Measurements from ENCODE around the gene TRIM50. TPM values are rescaled to one million over a fixed set of nuclear protein-coding genes. Genes with fewer than 3 reads are reported as not detected.
A peak's percentile ranks its signal among the peaks of the same experiment; 100 is the strongest.

TRIM50 gene
- total RNA-seq, 6 experiments from 2014 or later, result not detected

GRCh38 chr7:73345951-73346350, 18.1 kb upstream of the TRIM50 start:
- H3K4me3 Mint-ChIP-seq, result no peak overlapping the region

DNA sequence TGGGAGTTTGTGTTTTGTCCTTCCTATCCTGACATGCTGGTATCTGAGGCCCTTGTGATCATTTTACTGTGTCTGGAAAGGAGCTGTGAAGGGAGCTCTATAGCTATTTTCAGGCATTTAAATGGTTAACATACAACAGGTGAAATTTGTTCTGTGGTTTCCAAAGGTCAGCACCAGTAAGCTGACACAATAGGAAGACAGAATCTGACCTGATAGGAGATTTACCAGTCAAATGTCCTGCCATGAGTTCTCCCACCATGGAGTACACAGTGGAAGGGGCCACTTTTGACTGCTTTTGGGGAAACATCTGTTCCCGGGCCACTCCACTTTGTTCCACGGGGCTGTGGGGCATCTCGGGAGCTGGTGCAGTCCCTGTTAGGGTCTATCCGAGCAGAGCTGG, 17.7 kb upstream of the TRIM50 start:
- DNase-seq, result no peak
- Mint-ChIP-seq H3K27me3 (ENCODE audit: insufficient read depth) (peaks cover 42% of the 10 kb centered on the region), H3K27ac (no peak overlapping the region), H3K4me3 (no peak overlapping the region), H3K4me1 (ENCODE audit: low read depth) (peaks cover 14% of the 10 kb centered on the region), H3K36me3 (ENCODE audit: low read depth) (0 out of 2 replicates have a peak, but pooled peaks cover 4% of the 10 kb centered on the region), H3K9me3 (no peaks in the 10 kb centered on the region)
- TF ChIP-seq, protein P1, sequence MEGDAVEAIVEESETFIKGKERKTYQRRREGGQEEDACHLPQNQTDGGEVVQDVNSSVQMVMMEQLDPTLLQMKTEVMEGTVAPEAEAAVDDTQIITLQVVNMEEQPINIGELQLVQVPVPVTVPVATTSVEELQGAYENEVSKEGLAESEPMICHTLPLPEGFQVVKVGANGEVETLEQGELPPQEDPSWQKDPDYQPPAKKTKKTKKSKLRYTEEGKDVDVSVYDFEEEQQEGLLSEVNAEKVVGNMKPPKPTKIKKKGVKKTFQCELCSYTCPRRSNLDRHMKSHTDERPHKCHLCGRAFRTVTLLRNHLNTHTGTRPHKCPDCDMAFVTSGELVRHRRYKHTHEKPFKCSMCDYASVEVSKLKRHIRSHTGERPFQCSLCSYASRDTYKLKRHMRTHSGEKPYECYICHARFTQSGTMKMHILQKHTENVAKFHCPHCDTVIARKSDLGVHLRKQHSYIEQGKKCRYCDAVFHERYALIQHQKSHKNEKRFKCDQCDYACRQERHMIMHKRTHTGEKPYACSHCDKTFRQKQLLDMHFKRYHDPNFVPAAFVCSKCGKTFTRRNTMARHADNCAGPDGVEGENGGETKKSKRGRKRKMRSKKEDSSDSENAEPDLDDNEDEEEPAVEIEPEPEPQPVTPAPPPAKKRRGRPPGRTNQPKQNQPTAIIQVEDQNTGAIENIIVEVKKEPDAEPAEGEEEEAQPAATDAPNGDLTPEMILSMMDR (IDR thresholded peaks at IDR 0.05), result no peak

More at GRCh38 chr7:73345951-73346350, 18.1 kb upstream of the TRIM50 start:
- peaks cover 14% of the 10 kb centered on the region for H3K4me1 Mint-ChIP-seq (ENCODE audit: low read depth)
- peaks cover 43% of the 10 kb centered on the region for H3K27me3 Mint-ChIP-seq (ENCODE audit: insufficient read depth)
- TF ChIP-seq, protein P1 (IDR thresholded peaks at IDR 0.05), result no peak
- DNase-seq, result no peak
- 0 out of 2 replicates have a peak, but pooled peaks cover 4% of the 10 kb centered on the region for H3K36me3 Mint-ChIP-seq (ENCODE audit: low read depth)
- H3K27ac Mint-ChIP-seq, result no peak overlapping the region
- no peaks in the 10 kb centered on the region for H3K9me3 Mint-ChIP-seq

- H3K36me3 Mint-ChIP-seq (ENCODE audit: low read depth), result 0 out of 2 replicates have a peak, but pooled peaks cover 4% of the 10 kb centered on the region
- no peaks in the 10 kb centered on the region for H3K9me3 Mint-ChIP-seq
- H3K27ac Mint-ChIP-seq, result no peak overlapping the region
- no peak overlapping the region for H3K4me3 Mint-ChIP-seq
- TF ChIP-seq, protein P1 (IDR thresholded peaks at IDR 0.05), result no peak
- H3K27me3 Mint-ChIP-seq (ENCODE audit: insufficient read depth), result peaks cover 45% of the 10 kb centered on the region
- DNase-seq, result no peak
- peaks cover 14% of the 10 kb centered on the region for H3K4me1 Mint-ChIP-seq (ENCODE audit: low read depth)
These were observed 15.9 kb upstream of the TRIM50 start for GRCh38 chr7:73343671-73344380.

DNA sequence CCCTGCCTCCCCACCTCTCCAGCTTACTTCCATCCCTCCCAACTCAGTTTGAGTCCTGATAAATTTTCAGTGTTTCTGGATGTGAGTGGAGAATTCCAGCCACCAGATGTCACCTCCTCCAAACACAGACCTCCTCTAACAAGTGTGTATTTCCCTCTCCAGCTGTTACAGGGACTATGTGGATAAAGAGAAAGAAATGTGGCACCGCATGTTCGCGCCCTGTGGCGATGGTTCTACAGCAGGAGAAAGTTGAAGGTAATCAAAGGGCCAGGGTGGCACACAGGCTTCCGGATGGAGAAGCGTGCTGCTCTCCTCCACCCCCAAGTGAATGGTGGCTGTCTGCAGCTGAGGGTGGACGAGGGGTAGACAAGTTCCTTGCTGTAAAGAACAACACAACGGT, 14.8 kb upstream of the TRIM50 start:
- H3K4me3 Mint-ChIP-seq, result peak overlapping the region; percentile 60
- peak overlapping the region; percentile 15; the same call in 1 of the 2 replicates for H3K27ac Mint-ChIP-seq
- TF ChIP-seq, protein P1 (IDR thresholded peaks at IDR 0.05), result peak; percentile 79
- H3K9me3 Mint-ChIP-seq, result no peaks in the 10 kb centered on the region
- H3K4me1 Mint-ChIP-seq (ENCODE audit: low read depth), result peaks cover 14% of the 10 kb centered on the region
- peak; percentile 61 for DNase-seq
- H3K36me3 Mint-ChIP-seq (ENCODE audit: low read depth), result no peaks in the 10 kb centered on the region
- peaks cover 38% of the 10 kb centered on the region for H3K27me3 Mint-ChIP-seq (ENCODE audit: insufficient read depth)

DNA sequence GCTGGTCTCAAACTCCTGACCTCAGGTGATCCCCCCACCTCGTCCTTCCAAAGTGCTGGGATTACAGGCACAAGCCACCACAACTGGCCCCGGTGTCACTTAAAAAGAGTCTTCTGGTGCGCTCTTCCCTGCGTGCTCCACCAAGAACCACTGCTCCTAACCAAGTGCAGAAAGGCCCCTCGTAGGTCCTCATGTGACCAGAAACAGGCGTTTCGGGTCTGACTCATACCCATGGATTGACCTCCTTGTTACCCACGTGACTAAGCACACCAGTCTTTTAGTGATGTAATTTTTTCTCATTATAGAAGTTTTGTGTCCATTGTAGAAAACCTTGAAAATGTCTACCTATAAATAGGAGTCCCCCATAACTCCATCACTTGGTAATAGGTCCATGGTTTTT, 14.0 kb upstream of the TRIM50 start:
- Mint-ChIP-seq H3K27me3 (ENCODE audit: insufficient read depth) (peaks cover 35% of the 10 kb centered on the region), H3K27ac (no peak overlapping the region), H3K36me3 (ENCODE audit: low read depth) (no peaks in the 10 kb centered on the region), H3K9me3 (no peaks in the 10 kb centered on the region), H3K4me1 (ENCODE audit: low read depth) (peaks cover 14% of the 10 kb centered on the region), H3K4me3 (no peak overlapping the region)
- DNase-seq, result peak; percentile 71
- TF ChIP-seq, protein P1 (IDR thresholded peaks at IDR 0.05), result no peak

All from HFFc6 (cell line).